Mesendoderm (in vitro differentiated cells): ENCODE data around the gene GFRA4.

Source experiments
- DNase-seq: peaks from one replicate; pipeline ENCODE4 v3.0.0; 2013
- H2AK5ac ChIP-seq: 2 replicates; pipeline ENCODE4 v1.6.1; 2013; ENCODE audit warnings: low read length, inconsistent platforms
- H2BK120ac ChIP-seq: 2 replicates; pipeline ENCODE4 v1.6.1; 2013; ENCODE audit warnings: low read depth, mild to moderate bottlenecking, low read length, moderate library complexity, mixed read lengths
- H2BK15ac ChIP-seq: replicated peaks from 2 replicates; pipeline ENCODE4 v1.6.1; 2013; ENCODE audit warnings: low read depth, mild to moderate bottlenecking, moderate library complexity
- H2BK5ac ChIP-seq: 2 replicates; pipeline ENCODE4 v1.6.1; 2013; ENCODE audit warnings: low read length, inconsistent platforms
- H3K18ac ChIP-seq: 2 replicates; pipeline ENCODE4 v1.6.1; 2013; ENCODE audit warnings: mild to moderate bottlenecking, low read length, mixed read lengths
- H3K23ac ChIP-seq: one replicate; pipeline ENCODE4 v1.6.1; 2013; ENCODE audit warnings: low read length
- H3K27ac ChIP-seq: 2 replicates; pipeline ENCODE4 v1.5.1; 2013; ENCODE audit warnings: low read depth, mild to moderate bottlenecking, inconsistent platforms, low read length, moderate library complexity
- H3K27me3 ChIP-seq: 2 replicates; pipeline ENCODE4 v1.6.1; 2013; ENCODE audit warnings: low read length, control low read depth, mild to moderate bottlenecking, inconsistent platforms; ENCODE audit not compliant: insufficient read depth, poor library complexity
- H3K36me3 ChIP-seq: 2 replicates; pipeline ENCODE4 v1.6.1; 2013; ENCODE audit warnings: low read length, inconsistent platforms; ENCODE audit not compliant: control insufficient read depth, insufficient read depth
- H3K4ac ChIP-seq: one replicate; pipeline ENCODE4 v1.6.1; 2013; ENCODE audit warnings: low read depth, mild to moderate bottlenecking, low read length, moderate library complexity
- H3K4me1 ChIP-seq: 2 replicates; pipeline ENCODE4 v1.6.1; 2013; ENCODE audit warnings: low read depth, low read length, inconsistent platforms; ENCODE audit not compliant: control insufficient read depth
- H3K4me2 ChIP-seq: 2 replicates; pipeline ENCODE4 v1.6.1; 2013; ENCODE audit warnings: low read length
- H3K4me3 ChIP-seq: 2 replicates; pipeline ENCODE4 v1.5.1; 2013; ENCODE audit warnings: mild to moderate bottlenecking, low read length
- H3K56ac ChIP-seq: one replicate; pipeline ENCODE4 v1.6.1; 2013; ENCODE audit warnings: low read length
- H3K79me1 ChIP-seq: 2 replicates; pipeline ENCODE4 v1.6.1; 2013; ENCODE audit warnings: low read length, inconsistent platforms
- H3K79me2 ChIP-seq: 2 replicates; pipeline ENCODE4 v1.6.1; 2013; ENCODE audit warnings: mild to moderate bottlenecking, low read length; ENCODE audit not compliant: control insufficient read depth, insufficient read depth
- H3K9ac ChIP-seq: 2 replicates; pipeline ENCODE4 v1.6.1; 2013; ENCODE audit warnings: low read length, inconsistent platforms
- H4K5ac ChIP-seq: one replicate; pipeline ENCODE4 v1.6.1; 2013; ENCODE audit warnings: low read length
- H4K8ac ChIP-seq: one replicate; pipeline ENCODE4 v1.6.1; 2013; ENCODE audit warnings: low read depth, mild to moderate bottlenecking, control low read depth, low read length, moderate library complexity
- WGBS: extraction: QIAGEN DNeasy Blood & Tissue Kit; methylation state at CpG from one replicate; pipeline ENCODE4 v1.1.7; 2013; ENCODE audit warnings: low lambda C conversion rate, missing lambda C conversion rate; ENCODE audit not compliant: insufficient coverage; ENCODE audit errors: extremely low coverage; 5-methylcytosine and 5-hydroxymethylcytosine counted together

Gene GFRA4

GRCh38 chr20:3670511-3670910, 7.3 kb upstream of the GFRA4 start:
- no peak overlapping the region for H3K4me2 ChIP-seq
- no peak overlapping the region for H2BK5ac ChIP-seq
- no peak overlapping the region for H3K18ac ChIP-seq
- H3K56ac ChIP-seq: no peak overlapping the region
- H3K27ac ChIP-seq: no peak overlapping the region
- DNase-seq: no peak
- no peak overlapping the region for H4K5ac ChIP-seq
- H3K27me3 ChIP-seq: peaks cover 2% of the 10 kb centered on the region
- no peak overlapping the region for H2AK5ac ChIP-seq
- no peak overlapping the region for H2BK15ac ChIP-seq
- H3K9ac ChIP-seq: no peak overlapping the region
- H4K8ac ChIP-seq: no peak overlapping the region
- WGBS: no CpG with 5 or more reads among the region's 6 CpGs
- H3K36me3 ChIP-seq: no peaks in the 10 kb centered on the region
- H3K23ac ChIP-seq: no peak overlapping the region
- H3K79me2 ChIP-seq: no peaks in the 10 kb centered on the region
- no peaks in the 10 kb centered on the region for H3K4me1 ChIP-seq
- H3K4me3 ChIP-seq: no peak overlapping the region
- no peaks in the 10 kb centered on the region for H3K79me1 ChIP-seq
- H2BK120ac ChIP-seq: no peak overlapping the region
- no peak overlapping the region for H3K4ac ChIP-seq

GRCh38 chr20:3669710-3670367, 6.6 kb upstream of the GFRA4 start:
- no peak overlapping the region for H3K23ac ChIP-seq
- no peak overlapping the region for H3K56ac ChIP-seq
- H2BK15ac ChIP-seq: no peak overlapping the region
- DNase-seq: no peak
- H3K4ac ChIP-seq: no peak overlapping the region
- no peak overlapping the region for H3K18ac ChIP-seq
- no peak overlapping the region for H4K5ac ChIP-seq
- H4K8ac ChIP-seq: no peak overlapping the region
- H2BK120ac ChIP-seq: no peak overlapping the region
- H3K27me3 ChIP-seq: peaks cover 2% of the 10 kb centered on the region
- H3K79me1 ChIP-seq: no peaks in the 10 kb centered on the region
- H2BK5ac ChIP-seq: no peak overlapping the region
- no peak overlapping the region for H2AK5ac ChIP-seq
- no peak overlapping the region for H3K9ac ChIP-seq
- no peak overlapping the region for H3K4me3 ChIP-seq
- H3K36me3 ChIP-seq: no peaks in the 10 kb centered on the region
- WGBS: no CpG with 5 or more reads among the region's 13 CpGs
- no peak overlapping the region for H3K4me2 ChIP-seq
- H3K27ac ChIP-seq: no peak overlapping the region
- no peaks in the 10 kb centered on the region for H3K79me2 ChIP-seq
- no peaks in the 10 kb centered on the region for H3K4me1 ChIP-seq

DNA sequence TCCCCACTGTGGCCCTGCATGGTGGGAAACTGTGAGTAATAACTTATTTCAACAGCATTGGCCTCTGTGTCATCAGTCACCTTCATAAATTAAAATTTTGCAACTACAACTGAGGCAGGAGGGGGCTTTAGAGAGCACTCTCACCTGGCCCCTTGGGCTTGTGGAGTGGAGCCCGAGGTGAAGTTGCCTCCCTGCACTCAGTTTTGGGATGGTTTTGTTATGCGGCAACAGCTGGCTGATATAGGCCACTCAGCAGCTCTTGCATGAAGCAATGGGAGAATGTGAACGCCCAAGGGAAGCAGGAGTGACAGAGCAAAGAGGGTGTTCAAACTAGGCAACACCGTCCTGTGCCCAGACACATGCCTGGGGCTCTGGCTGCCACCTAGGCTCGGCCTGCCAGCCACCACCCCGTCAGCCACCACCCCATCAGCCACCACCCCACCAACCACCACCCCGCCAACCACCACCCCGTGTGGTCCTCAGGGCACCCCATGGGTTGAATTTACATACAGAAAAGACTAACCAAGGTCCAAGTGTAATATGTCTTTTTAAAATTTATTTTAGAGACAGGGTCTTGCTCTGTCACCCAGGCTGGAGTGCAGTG, 4.3 kb upstream of the GFRA4 start:
- no peaks in the 10 kb centered on the region for H3K79me2 ChIP-seq
- no peak overlapping the region for H4K5ac ChIP-seq
- no peaks in the 10 kb centered on the region for H3K4me1 ChIP-seq
- no peaks in the 10 kb centered on the region for H3K79me1 ChIP-seq
- H2BK15ac ChIP-seq: no peak overlapping the region
- H2BK5ac ChIP-seq: no peak overlapping the region
- H3K4me2 ChIP-seq: no peak overlapping the region
- no peak overlapping the region for H3K56ac ChIP-seq
- H3K36me3 ChIP-seq: no peaks in the 10 kb centered on the region
- no peaks in the 10 kb centered on the region for H3K27me3 ChIP-seq
- H3K4ac ChIP-seq: no peak overlapping the region
- no peak overlapping the region for H3K9ac ChIP-seq
- no peak overlapping the region for H3K23ac ChIP-seq
- H3K4me3 ChIP-seq: no peak overlapping the region
- H2AK5ac ChIP-seq: no peak overlapping the region
- H3K18ac ChIP-seq: no peak overlapping the region
- DNase-seq: no peak
- no CpG with 5 or more reads among the region's 8 CpGs for WGBS
- H3K27ac ChIP-seq: no peak overlapping the region
- no peak overlapping the region for H4K8ac ChIP-seq
- H2BK120ac ChIP-seq: no peak overlapping the region

DNA sequence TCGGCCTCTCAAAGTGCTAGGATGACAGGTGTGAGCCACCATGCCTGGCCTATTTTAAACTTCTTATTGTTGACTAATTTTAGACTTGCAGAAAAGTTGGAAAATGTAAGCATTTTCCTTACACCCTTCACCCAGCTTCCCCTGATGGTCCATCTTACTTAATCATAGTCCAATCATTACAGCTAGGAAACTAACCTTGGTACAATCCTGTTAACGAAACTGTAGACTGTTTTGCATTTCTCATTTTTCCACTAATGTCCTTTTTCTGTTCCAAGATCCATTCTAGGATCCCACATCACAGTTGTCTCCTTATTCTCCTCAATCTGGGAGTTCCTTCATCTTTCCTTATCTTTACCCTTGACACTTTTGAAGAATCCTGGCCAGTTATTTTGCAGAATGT, 659 bp upstream of the GFRA4 start:
- H3K27ac ChIP-seq: no peak overlapping the region
- H3K18ac ChIP-seq: no peak overlapping the region
- H3K4ac ChIP-seq: no peak overlapping the region
- no peaks in the 10 kb centered on the region for H3K79me2 ChIP-seq
- H2AK5ac ChIP-seq: no peak overlapping the region
- no peak overlapping the region for H3K23ac ChIP-seq
- H3K4me3 ChIP-seq: no peak overlapping the region
- WGBS: no CpG with 5 or more reads among the region's 2 CpGs
- H3K79me1 ChIP-seq: no peaks in the 10 kb centered on the region
- no peak overlapping the region for H3K9ac ChIP-seq
- no peak overlapping the region for H2BK120ac ChIP-seq
- no peak overlapping the region for H4K5ac ChIP-seq
- no peaks in the 10 kb centered on the region for H3K27me3 ChIP-seq
- H2BK5ac ChIP-seq: no peak overlapping the region
- no peak overlapping the region for H3K4me2 ChIP-seq
- no peak overlapping the region for H3K56ac ChIP-seq
- no peak for DNase-seq
- no peak overlapping the region for H2BK15ac ChIP-seq
- no peak overlapping the region for H4K8ac ChIP-seq
- no peaks in the 10 kb centered on the region for H3K4me1 ChIP-seq
- no peaks in the 10 kb centered on the region for H3K36me3 ChIP-seq

- H3K79me2 ChIP-seq: no peaks in the 10 kb centered on the region
- no peak overlapping the region for H2BK120ac ChIP-seq
- H3K4me1 ChIP-seq: no peaks in the 10 kb centered on the region
- H3K4ac ChIP-seq: no peak overlapping the region
- no CpG with 5 or more reads among the region's 12 CpGs for WGBS
- no peak overlapping the region for H3K4me2 ChIP-seq
- H3K27me3 ChIP-seq: no peaks in the 10 kb centered on the region
- H2AK5ac ChIP-seq: no peak overlapping the region
- no peak for DNase-seq
- no peak overlapping the region for H3K23ac ChIP-seq
- H4K5ac ChIP-seq: no peak overlapping the region
- H3K9ac ChIP-seq: no peak overlapping the region
- H3K56ac ChIP-seq: no peak overlapping the region
- H4K8ac ChIP-seq: no peak overlapping the region
- no peak overlapping the region for H2BK5ac ChIP-seq
- no peak overlapping the region for H3K18ac ChIP-seq
- H2BK15ac ChIP-seq: no peak overlapping the region
- H3K4me3 ChIP-seq: no peak overlapping the region
- no peaks in the 10 kb centered on the region for H3K36me3 ChIP-seq
- H3K79me1 ChIP-seq: no peaks in the 10 kb centered on the region
- H3K27ac ChIP-seq: no peak overlapping the region
Measured at GRCh38 chr20:3661814-3662665, 1.2 kb downstream of the GFRA4 start.
